GM18499 (cell line): ENCODE data around the gene RBP2.
A peak's percentile ranks its signal among the peaks of the same experiment; 100 is the strongest.
"Not testable (repeated sequence)": the region's sequence is repeated elsewhere in the genome, so short reads cannot be mapped to it uniquely, and the experiment has no call there.

Experiments used
- ATAC-seq: cut with Tn5 transposase; IDR thresholded peaks from one replicate; pipeline ENCODE4 v1.9.1; 2021; ENCODE audit warnings: moderate number of reproducible peaks; ENCODE audit not compliant: insufficient read depth, unreplicated experiment

The RBP2 gene

DNA sequence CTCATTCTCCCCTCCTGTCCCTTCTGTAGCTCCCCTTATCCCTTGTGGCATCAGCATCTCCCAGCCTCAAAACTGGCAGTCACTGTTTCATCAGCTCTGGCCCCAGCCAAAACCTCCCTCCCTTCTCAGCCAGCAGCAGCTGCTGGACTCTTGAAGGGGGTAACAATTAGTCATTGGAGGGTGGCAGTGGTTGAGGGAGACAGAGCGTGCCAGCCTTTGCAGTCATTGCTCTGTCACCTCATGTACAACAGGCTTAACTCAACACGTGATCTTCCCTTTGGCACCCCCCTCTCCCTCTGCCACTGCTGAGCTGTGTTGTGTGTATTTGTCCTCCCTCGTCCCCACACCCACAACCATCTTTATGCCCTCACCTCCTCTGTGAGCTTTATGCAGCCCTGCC, 28.2 kb downstream of the RBP2 start:
- ATAC-seq, result no peak

DNA sequence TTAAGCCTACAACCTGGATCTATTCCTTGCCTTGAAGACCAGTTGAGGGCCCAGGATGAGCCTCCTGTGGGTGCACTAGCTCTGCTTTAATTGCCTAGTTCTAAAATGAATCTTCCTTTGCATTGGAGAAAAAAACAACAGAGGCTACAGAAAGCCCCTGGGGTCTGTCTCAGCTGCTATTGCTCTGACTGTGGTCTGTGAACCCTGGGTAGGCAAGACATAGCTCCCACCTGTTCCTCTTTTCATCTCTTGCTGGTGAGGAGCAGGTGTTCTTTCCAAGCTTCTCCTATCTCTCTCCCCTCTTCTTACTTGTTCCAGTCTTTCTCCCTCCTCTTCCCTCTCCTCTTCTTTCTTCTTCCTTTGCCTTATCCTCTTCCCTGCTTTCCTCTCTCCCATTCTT, 28.8 kb downstream of the RBP2 start:
- ATAC-seq, result no peak

DNA sequence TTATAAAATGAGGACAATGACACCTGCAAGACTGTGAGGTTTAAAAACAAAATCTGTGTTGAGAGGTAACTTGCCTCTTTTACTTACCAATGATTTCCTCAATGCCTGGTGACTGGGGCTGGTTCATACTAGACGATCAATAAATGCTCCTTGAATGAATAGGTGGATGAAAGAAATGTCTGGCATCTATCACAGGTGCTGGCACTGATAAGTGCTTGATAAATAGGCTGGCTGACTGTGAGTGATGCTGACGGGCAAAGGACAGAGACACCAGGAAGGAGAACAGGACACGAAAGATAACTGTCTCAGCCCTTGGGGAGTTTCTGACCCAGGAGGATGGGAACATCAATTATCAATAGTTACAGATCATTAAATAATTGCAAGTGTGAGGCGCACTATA, 31.9 kb downstream of the RBP2 start:
- ATAC-seq, result no peak

DNA sequence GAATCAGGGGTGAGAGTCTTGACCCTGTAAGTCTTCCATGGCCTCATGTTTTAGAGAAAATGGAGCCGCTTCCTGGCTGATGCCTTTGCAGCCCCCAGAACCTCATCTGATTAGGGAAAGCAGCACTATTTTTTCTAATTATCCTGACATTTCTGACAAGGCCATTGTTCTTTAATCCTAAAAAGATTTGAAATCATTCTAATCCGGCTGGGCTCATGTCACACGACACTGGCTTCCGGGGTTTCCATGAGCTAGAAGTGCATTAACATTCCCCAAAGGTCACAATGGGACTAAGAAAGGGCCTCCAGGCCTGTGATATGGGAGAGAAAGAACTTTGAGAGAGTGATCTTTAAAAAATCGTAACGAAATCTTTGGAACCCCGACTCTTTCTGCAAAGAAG, 33.1 kb downstream of the RBP2 start:
- ATAC-seq, result no peak

- no peak for ATAC-seq
Measured at GRCh38 chr3:139441656-139442055, 34.7 kb downstream of the RBP2 start.

DNA sequence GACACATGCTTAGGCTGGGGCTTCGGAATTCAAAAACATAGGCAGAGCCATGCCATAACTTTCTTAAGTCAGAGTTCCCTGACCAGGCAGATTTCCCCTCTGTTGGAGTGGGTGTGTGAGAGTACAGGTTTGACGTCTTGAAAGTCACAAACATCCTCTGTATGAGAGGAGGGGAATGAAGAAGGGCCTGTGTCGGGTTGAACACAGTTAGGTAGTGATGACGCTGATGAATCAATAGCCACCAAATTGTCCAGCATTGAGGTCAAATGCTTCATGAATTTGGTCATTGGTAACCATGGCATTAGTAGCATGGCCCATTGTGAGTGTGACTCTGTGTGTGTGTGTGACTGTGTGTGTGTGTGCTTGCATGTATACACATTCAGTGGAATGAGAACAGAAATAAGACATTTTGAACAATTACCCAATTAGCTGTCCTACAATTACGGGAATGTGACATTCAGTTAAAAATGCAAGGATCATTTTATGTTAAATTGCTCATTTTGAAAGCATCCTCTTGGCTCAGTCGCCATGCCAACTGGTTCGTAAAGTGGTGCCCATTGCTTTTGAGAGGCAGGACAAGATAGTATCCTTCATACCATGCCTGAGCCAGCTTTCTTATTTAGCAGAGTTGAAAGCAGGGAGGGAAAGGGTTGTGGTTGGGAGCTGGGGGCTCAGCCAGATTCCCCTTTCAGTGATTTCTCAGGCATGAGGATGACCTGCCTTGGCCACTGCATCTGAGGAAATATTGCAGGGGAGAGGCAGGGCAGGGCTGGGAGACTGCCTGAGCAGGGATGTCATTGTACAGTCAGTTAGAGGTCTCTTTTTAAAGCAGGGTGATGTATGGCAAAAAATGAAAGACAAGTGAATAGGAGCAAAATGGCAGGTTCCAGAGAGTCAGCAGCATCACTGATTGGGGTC, 35.4 kb downstream of the RBP2 start:
- no peak for ATAC-seq

DNA sequence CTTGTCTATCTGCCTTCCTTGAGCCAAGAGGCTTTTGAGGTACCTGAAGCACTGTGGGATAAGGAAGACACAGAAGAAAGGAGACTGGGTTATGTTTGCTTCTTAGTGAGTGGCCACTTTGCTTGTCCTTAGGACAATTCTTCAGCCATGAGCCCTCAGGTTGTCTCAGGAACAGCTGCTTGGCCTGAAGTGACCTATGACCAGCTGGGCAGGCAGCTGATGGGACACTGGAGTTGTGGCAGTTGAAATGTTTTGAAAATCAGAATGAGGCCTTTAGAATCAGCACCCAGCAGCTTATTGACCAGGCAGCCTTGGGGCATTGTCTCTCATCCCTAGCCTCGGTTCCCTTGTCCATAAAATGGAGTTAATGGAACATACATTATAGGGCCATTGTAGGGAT, 37.0 kb downstream of the RBP2 start:
- ATAC-seq, result no peak

GRCh38 chr3:139434764-139435307, 41.5 kb downstream of the RBP2 start:
- ATAC-seq, result no peak

DNA sequence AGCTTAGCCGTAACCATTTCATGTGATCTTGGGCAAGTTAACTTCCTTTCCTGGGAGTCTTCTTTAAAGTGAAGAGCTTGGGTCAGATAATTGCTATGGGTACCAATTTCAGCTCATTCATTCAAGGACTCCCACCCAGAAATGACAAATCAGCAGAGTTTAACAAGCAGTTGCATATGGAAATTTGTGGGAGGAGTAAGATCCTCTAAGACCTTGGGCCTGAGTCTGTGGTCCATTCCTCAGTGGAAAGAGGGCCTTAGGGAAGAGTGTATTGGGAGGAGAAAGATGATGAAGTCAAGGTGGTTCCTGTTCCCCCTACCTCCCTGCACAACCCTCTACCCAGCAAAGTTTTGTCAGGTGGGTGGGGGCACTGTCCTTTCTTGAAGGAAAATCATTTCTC, 42.1 kb downstream of the RBP2 start:
- ATAC-seq, result no peak

DNA sequence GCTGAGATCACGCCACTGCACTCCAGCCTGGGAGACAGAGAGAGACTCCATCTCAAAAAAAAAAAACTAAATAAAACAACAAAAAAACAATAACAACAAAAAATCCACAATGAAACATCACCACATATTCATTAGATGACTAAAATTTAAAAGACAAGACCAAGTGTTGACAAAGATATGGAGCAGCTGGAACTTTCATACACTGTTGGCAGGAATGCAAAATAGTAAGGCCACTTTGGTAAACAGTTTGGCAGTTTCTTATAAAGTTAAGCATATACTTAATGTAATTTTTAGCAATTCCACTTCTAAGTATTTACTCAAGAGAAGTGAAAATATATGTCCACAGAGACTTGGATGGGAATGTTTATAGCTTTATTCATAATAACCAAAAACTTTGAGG, 43.2 kb downstream of the RBP2 start:
- no peak for ATAC-seq

DNA sequence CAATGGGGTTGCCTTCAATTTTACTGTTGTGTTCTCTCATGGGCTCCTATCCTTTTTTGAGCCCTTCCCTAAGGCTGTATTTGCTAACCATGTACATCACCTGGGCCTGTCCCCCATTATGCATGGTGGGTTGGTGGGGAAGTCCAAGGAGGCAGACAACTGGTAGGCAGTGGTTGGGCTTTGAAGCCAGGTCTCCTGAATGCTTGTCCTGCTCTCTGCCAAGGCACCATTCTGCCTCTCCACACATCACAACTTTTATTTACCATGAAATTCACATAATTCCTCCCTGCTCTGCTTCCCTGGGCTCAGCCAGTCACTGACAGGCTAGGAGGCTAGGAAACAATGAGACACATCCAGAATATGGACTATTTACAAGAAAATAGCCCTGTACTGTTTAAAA, 45.8 kb downstream of the RBP2 start:
- ATAC-seq, result no peak

DNA sequence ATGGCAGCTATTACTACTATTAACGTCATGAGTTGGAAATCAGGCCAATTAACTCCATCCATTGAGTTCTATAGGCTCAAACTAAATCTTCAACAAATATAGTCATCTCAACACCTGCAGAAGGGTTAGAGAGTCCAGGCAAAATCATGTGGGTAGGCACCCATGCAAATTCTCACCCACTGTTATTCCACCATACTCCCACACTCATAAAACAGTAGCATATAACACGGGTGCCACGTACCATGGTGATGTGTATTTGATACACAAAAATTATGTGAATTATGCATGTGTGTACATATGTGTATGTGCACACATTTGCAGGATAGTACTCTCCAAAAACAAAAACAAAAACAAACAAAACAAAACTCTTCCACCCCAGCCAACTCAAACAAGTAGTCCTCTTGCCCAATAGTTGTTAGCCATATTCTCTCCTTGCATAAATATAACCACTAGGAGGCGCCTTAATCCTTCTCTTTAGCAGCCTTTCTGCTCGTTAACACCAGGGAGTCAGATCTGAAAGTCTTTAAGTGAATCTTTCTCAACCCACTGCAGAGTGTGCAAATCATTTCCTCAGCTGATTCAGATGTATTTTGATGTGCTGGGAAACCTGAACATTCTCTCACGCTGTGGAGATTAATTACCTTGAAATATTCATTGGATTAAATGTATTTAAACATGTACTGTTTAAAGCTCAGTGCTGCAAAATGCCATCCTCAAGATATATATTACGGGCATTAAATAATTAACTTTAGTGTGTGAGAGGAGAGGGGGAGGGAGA, 48.8 kb downstream of the RBP2 start:
- peak; percentile 91 for ATAC-seq

- ATAC-seq, result no peak
Measured at GRCh38 chr3:139425745-139426400, 50.4 kb downstream of the RBP2 start.

- no peak for ATAC-seq
Measured at GRCh38 chr3:139423232-139423631, 53.1 kb downstream of the RBP2 start.

GRCh38 chr3:139421460-139421859, 54.9 kb downstream of the RBP2 start:
- ATAC-seq, result no peak

DNA sequence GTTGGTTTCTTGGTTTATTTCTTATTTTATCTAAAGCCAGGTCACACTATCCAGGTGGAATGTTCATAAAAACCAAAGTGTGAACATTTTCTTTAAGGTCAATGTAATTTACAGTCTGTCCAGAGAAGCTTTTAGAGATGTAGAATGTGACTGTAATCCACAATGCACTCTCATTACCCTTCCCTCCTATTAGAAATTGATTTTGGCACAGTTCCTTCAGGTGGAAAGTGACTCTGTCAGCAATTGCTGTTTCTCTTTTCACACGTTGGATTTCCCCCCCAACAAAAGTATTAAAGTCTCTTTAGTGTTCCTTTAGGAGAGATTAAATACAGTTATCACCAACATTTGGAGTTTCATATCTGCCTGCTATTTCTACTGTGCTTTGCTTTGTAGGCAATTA, 55.3 kb downstream of the RBP2 start:
- no peak for ATAC-seq

GRCh38 chr3:139418144-139418543, 58.2 kb downstream of the RBP2 start:
- ATAC-seq, result no peak

DNA sequence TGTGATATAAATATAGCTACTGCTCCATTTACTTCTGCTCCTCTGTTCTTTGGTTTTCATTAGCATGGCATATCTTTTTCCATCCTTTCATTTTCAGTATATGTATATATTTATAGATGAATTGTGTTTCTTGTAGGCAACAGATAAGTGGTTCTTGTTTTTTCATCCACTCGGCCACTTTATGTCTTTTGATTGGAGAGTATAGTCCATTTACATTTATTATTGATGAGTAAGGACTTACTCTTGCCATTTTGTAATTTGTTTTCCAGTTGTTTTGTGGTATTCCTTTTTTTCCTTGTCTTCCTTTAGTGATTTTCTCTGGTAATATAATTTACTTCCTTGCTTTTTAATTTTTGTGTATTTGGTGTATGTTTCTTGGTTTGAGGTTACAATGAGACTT, 60.0 kb downstream of the RBP2 start:
- no peak for ATAC-seq

DNA sequence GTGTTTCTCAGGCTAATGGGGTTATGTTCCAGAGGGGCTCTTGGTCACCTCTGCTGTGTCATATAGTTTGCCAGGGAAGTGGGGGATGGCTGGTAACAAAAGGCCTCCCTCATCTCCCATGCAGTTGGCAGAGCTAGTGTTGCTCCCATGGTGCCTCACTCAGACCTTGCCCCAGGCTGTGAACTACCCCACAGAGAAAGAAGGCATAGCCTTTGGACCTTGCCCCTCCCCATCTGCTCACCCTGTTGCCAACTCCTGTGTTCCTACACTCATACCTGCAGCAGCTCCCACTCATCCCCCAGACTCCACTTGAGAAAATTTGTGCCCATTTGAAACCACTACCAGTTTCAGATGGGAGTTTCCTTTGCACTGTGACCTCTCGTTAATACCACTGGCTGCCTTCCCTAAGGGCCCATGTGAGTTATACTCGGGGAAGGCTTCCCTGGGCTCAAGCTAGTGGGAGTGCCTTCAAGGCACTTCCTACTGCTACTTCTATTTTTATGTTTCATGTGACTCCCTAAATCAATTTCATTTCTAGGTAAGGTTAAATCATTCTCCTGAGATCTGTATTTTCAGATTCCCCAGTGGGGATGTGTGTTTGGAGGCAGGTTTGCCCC, 61.6 kb downstream of the RBP2 start:
- ATAC-seq, result no peak

DNA sequence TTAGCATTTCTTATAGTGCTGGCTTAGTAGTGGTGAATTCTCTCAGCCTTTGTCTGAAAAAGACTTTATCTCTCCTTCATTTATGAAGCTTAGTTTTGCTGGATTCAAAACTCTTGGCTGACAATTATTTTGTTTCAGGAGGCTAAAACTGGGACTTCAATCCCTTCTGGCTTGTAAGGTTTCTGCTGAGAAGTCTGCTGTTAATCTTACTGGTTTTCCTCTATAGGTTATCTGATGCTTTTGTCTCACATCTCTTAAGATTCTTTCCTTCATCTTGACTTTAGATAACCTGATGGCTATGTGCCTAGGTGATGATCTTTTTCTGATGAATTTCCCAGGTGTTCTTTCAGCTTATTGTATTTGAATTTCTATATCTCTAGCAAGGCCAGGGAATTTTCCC, 63.4 kb downstream of the RBP2 start:
- not testable (repeated sequence) for ATAC-seq
